ENCODE data around the gene PROX1.

The PROX1 gene

GRCh38 chr1:214029796-214030195 is 42.0 kb downstream of the PROX1 start:
- H3K27ac ChIP-seq = no peak overlapping the region
- H3K36me3 ChIP-seq = no peaks in the 10 kb centered on the region

GRCh38 chr1:214031267-214031650 is 43.5 kb downstream of the PROX1 start:
- H3K27ac ChIP-seq = no peak overlapping the region
- TF ChIP-seq, protein P1, sequence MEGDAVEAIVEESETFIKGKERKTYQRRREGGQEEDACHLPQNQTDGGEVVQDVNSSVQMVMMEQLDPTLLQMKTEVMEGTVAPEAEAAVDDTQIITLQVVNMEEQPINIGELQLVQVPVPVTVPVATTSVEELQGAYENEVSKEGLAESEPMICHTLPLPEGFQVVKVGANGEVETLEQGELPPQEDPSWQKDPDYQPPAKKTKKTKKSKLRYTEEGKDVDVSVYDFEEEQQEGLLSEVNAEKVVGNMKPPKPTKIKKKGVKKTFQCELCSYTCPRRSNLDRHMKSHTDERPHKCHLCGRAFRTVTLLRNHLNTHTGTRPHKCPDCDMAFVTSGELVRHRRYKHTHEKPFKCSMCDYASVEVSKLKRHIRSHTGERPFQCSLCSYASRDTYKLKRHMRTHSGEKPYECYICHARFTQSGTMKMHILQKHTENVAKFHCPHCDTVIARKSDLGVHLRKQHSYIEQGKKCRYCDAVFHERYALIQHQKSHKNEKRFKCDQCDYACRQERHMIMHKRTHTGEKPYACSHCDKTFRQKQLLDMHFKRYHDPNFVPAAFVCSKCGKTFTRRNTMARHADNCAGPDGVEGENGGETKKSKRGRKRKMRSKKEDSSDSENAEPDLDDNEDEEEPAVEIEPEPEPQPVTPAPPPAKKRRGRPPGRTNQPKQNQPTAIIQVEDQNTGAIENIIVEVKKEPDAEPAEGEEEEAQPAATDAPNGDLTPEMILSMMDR (IDR thresholded peaks at IDR 0.05) = no peak
- H3K4me3 ChIP-seq (ENCODE audit: low read depth in 1 of 2, low read length in 1 of 2) = no peak overlapping the region
- no peaks in the 10 kb centered on the region for H3K27me3 ChIP-seq
- no peaks in the 10 kb centered on the region for H3K4me1 ChIP-seq (ENCODE audit: control insufficient read depth in 1 of 2, insufficient read depth in 1 of 2, low read depth in 1 of 2, low read length in 1 of 2)
- no peaks in the 10 kb centered on the region for H3K9me3 ChIP-seq
- H3K36me3 ChIP-seq = no peaks in the 10 kb centered on the region

More at GRCh38 chr1:214029796-214030195, 42.0 kb downstream of the PROX1 start:
- Histone ChIP-seq H3K4me3 (ENCODE audit: low read depth in 1 of 2, low read length in 1 of 2) (no peak overlapping the region), H3K27me3 (no peaks in the 10 kb centered on the region), H3K4me1 (ENCODE audit: control insufficient read depth in 1 of 2, insufficient read depth in 1 of 2, low read depth in 1 of 2, low read length in 1 of 2) (no peaks in the 10 kb centered on the region), H3K9me3 (no peaks in the 10 kb centered on the region)
- TF ChIP-seq, protein P1 (IDR thresholded peaks at IDR 0.05) = no peak

DNA sequence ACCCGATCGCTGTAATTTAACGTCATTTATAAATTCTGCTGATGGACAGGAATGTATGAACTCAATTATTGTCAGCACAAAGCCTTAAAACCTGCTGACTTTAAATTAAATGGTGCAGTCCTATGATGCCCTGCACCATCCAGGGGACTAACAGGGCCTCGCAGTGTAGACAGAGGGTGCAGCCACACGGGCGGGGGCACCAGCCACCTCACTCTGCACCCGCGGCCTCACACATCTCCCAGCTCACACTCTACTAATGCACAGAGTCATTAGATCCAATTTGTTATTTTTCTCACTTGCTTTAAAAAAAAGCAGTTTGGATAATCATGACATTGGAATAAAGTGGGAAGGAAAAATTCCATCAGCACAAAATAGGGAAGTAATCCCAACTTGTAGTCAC is 49.7 kb downstream of the PROX1 start:
- Histone ChIP-seq H3K4me3 (ENCODE audit: low read depth in 1 of 2, low read length in 1 of 2) (no peak overlapping the region), H3K27ac (no peak overlapping the region), H3K4me1 (ENCODE audit: control insufficient read depth in 1 of 2, insufficient read depth in 1 of 2, low read depth in 1 of 2, low read length in 1 of 2) (no peaks in the 10 kb centered on the region), H3K27me3 (no peaks in the 10 kb centered on the region), H3K9me3 (no peaks in the 10 kb centered on the region), H3K36me3 (no peaks in the 10 kb centered on the region)
- TF ChIP-seq, protein P1 (IDR thresholded peaks at IDR 0.05) = no peak

GRCh38 chr1:214039394-214040018 is 51.7 kb downstream of the PROX1 start:
- Histone ChIP-seq H3K27ac (no peak overlapping the region), H3K4me1 (ENCODE audit: control insufficient read depth in 1 of 2, insufficient read depth in 1 of 2, low read depth in 1 of 2, low read length in 1 of 2) (no peaks in the 10 kb centered on the region), H3K36me3 (no peaks in the 10 kb centered on the region), H3K9me3 (no peaks in the 10 kb centered on the region), H3K27me3 (no peaks in the 10 kb centered on the region), H3K4me3 (ENCODE audit: low read depth in 1 of 2, low read length in 1 of 2) (no peak overlapping the region)
- TF ChIP-seq, protein P1 (IDR thresholded peaks at IDR 0.05) = no peak

DNA sequence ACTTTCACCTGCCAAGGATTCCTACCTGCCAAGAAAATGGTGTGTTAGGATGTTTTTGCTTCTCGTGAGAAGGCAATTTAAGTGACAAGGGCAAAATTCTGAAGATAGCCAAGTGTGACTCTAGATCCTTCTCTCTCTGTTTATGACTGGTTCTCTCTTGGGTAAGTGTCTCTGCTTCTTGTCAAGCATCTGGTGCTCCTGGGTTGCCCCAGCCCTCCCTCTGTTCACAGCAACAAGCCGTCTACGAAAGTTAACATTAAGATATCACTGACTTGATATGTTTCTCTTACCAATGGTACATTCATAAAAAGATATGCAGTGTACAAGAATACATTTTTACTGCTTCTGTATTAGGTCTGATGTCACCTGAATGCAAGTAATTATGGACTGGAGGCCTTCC is 55.4 kb downstream of the PROX1 start:
- Histone ChIP-seq H3K27me3 (no peaks in the 10 kb centered on the region), H3K27ac (no peak overlapping the region), H3K4me1 (ENCODE audit: control insufficient read depth in 1 of 2, insufficient read depth in 1 of 2, low read depth in 1 of 2, low read length in 1 of 2) (no peaks in the 10 kb centered on the region), H3K9me3 (no peaks in the 10 kb centered on the region), H3K4me3 (ENCODE audit: low read depth in 1 of 2, low read length in 1 of 2) (no peak overlapping the region), H3K36me3 (no peaks in the 10 kb centered on the region)
- TF ChIP-seq, protein P1 (IDR thresholded peaks at IDR 0.05) = no peak
